Fibroblast of skin of left quadriceps (primary cell): ENCODE data around the gene CABP2.
"Not testable (repeated sequence)": the region's sequence is repeated elsewhere in the genome, so short reads cannot be mapped to it uniquely, and the experiment has no call there.

Experiments
- DNase-seq, 2 experiments: peaks; one replicate each; pipeline ENCODE4 v3.0.0-alpha.2; 2013; ENCODE audit warnings: low read depth in 2 of 2

The CABP2 gene

DNA sequence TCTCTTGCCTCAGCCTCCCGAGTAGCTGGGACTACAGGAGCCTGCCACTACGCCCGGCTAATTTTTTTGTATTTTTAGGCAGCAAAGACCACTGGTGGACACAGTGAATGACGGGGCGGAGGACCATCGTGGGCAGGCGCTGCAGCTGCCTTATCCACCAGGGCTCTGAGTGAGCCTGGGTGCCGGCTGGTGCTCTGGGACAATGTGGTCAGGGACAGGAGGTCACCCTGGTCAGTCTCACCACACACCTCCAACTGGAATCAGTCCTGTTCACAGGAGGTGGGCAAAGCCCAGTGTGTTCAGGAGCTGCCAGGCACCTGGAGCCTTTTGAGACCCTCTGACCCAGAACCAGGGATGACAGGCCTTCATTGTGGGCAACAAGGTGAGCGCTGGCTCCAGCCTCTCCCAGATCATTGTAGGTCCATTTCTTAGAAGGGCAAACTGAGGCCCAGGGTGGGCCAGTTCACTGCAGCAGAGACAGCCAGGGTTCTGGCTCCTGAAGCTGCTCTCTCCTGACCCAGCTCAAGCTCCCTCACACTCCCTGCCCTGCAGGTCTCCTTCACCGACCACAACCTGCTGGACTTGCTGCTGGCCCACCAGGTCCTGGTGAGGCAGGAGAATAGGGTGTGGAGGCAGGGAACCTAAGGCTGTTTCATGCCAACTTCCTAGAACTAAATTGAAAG, 15.7 kb upstream of the CABP2 start:
- no peak for DNase-seq

DNA sequence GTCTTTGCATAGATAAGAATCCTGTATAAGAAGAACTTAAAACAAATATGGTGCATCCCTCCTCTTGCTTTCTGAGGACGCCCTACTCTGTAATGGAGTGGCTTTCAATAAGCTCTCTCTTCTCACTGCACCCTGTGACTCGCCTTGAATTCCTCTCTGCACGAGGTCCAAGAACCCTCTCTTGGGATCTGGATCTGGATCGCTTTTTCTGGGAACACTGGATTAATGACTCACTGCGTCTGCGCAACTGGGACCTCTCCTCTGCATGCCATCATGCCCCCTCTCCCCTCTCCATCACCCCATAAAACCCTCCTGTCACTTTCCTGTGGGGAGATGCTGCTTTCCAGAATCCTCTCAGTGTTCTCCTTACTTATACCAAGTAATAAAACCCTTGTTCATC, 15.1 kb upstream of the CABP2 start:
- DNase-seq: no peak

DNA sequence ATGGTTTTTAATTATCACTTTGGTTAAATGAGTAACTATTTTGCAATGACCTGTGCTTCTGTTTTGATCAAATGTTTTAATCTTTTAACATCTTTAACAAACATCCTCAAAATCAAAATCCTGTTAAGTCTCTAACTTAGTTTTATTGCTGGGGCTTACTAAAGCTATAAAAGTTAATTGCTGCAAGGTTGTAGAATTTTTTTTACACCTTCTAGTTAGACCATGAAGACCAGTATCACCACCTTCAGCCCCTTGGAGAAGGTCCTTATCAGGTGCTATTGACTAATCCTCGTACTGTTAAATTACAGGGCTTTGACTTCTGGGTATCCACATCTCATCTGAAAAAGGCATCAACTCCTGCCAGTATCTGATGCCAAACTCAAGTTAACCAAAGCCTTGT, 12.3 kb upstream of the CABP2 start:
- no peak for DNase-seq

DNA sequence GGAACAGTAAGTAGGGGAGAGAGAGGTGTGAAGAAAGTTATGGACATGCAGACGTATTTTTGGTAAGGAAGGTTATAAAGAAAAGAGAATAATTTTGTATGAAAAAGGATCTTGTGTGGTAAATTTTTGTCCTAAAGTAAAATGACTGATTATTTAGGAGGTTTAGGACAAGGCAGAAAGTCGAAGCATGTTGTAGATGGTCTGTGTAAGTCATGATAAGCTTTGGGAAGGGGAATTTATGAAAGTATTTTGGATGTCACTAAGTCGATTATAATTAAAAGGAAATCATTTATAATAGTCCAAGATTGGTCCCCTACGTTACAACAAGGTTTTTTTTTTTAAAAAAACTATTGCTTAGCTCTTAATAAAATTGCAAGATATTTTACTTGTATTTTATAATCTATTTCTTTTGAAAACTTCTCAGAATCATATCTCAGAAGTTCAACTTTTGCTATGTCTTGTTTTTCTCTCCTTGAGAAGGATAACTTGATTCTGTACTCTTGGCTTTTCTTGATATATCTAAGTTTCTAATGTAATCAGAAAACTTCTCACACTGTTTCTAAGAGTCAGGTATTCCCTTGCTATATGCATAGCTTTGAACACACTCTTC, 10.9 kb upstream of the CABP2 start:
- no peak for DNase-seq

DNA sequence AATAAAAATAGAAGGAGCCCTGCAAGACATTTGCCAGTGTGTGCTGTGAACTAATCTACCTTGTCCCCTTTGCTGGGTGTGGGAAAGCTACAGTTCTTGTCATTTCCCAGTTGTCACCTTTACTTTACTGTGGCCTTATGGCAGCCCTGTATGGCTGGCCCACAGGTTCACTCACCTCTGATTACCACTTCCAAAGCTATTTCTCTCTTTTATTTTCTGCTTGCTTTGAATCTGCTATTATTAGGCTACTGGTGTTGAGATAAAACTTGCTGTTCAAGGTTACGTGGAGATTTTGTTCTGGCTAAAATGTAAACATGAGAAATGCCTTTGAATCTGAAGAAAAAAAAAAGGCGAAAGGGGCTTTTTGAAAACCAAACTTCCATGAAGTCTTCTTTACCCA, 9.6 kb upstream of the CABP2 start:
- no peak for DNase-seq

DNA sequence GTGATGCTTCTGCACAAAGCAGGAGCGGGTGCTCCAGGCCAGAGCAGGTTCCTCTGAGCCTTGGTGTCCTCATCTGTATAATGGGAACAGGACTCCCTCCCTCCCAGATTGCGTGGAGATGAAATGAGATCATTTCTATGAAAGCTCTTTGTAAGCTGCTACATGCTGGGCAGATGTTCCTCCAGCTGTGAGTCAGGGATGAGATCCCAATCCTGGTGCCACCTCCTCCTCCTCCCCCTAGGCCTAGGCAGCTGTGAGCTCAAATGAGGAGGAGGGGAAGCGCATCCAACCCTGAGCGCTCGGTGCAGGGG, 7.0 kb upstream of the CABP2 start:
- DNase-seq: no peak

DNA sequence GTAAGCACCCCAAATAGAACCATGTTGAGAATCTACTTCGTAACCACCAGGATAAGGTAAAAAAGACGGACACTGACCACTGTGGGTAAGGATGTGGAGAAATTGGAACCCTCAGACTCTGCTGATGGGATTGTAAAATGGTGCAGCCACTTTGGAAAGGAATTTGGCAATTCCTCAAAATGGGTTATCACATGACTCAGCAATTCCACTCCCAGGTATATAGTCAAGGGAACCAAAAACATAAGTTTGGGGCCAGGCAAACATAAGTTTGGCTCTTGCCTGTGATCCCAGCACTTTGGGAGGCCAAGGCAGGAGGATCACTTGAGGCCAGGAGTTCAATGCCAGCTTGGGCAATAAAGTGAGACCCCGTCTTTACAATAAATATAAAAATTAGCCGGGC, 5.1 kb upstream of the CABP2 start:
- no peak for DNase-seq

DNA sequence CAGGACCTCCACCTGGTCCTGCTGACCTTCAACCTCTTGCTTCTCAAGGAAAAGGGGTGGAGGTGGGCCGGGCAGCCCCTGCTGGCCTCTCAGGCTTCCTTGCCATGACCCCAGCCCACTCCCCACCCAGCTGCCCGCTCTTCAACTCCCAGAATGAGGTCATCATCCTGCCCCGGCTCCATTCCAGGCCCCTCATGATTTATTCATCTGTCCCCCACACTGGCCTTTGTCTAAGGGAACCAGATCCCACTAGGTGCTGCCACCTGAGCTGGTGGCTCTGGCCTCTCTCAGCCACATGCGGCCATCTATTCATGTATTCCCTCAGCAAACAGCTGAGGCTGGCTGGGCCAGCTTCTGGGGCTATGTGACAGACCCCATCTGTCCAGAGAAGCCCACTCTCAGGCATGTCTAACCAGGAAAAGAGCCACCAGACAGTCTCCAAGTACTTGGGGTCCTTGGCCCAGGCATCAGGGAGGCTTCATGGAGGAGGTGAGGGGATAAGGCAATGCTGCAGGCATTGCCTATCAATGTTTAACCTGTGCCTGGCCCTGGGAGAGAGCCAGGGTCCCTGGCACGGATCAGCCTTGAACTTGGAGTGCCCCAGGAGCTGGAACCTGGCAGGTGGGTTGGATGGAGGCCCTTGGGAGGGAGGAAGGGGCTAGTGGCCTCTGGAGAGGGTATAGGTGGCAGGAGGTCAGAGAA, 2.2 kb upstream of the CABP2 start:
- DNase-seq: no peak

DNA sequence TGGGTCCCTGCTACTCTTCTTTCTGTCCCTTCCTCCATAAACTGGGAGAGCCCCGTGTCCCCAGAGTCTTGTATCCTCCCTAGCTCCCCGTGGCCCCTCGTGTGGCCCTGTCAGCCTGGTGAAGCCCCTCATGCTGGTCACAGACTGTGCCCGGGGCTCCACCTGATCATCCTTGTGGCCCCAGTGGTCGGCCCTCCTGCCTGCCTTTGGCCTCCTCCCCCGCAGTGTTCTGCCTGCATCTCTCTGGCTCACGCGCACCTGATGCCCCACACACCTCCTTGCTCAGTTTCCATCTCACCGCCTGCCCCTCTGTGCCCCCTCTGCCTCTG, 1.2 kb upstream of the CABP2 start:
- DNase-seq: no peak

DNA sequence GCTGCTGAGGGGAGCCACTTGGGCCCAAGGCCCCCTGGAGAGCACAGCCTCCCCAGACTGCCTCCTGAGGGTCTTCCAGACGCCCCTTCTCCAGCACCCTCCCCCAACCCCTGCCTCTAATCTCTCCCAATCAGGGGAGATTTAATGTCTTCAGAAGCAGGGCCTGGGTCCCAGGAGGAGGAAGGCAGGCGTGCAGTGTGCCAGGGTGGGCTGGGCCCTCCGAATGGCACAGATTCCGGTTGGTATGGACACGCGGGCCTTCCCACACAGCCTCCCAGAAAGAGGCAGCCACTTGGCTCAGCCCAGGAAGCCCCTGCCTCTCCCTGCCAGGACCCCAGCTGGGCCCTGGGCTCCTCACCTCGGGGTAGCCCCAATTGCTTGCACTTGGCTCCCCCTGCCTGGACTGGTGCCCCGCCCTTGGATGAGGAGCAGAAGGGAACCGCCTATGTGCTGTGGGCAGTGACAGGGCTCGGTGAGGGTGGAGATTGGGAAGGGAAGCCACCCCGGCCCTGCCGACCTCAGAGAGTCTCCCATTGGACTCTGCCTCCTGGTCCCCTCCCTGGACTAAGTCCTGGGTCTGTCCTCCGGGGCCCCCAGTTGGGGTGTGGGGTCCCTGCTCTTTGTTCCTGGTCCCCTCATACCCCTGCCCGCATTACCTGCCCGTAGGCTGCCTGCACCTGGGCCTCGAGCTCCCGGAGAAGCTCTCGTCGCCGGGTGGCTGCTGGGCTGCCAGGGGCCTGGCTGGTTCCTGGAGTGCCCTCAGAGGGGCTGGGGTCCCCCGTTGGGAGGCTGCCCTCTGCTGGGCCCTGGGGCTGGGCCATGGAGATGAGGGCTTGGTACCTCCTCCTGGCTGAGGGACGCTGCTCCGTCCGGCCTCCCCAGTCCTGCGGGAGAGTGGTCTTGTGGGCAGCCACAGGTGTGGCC, 572 bp upstream of the CABP2 start:
- DNase-seq: no peak

DNA sequence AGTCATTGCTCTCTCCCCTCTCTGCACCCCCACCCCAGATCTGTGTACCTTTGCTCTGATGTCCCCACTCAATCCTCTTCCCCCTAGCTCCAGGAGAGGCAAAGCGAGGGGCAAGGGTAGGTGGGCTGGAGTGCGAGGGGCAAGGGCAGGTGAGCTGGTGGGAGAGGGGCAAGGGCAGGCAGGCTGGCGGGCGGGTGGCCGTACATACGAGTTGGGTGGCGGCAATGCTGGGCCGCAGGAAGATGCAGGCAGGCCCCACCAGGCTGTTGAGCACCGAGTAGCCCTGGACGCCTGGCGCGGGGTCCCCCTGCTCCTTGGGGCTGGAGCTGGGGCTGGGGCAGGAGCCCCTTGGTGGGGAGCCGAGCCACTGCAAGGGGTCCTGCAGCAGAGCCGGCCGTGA, 908 bp downstream of the CABP2 start:
- DNase-seq: no peak

DNA sequence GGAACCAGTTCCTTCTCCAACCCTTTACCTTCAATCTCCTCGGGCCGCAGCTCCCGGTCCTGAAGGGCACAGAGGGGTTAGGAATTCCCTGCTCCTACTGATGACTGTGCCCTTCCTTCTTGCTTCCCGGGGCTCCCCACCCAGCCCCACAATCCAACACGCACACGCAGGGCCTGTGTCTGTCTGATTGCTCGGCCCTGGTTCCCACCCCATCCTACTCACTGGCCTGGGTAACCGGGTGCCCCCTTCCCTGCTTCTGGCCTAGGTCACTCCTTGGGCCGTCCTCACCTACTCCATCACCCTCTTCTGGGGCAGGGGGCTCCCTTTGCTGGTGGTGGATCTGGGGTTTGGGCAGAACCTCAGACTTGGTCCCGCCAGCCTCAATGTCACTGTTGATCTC, 1.3 kb downstream of the CABP2 start:
- no peak for DNase-seq

DNA sequence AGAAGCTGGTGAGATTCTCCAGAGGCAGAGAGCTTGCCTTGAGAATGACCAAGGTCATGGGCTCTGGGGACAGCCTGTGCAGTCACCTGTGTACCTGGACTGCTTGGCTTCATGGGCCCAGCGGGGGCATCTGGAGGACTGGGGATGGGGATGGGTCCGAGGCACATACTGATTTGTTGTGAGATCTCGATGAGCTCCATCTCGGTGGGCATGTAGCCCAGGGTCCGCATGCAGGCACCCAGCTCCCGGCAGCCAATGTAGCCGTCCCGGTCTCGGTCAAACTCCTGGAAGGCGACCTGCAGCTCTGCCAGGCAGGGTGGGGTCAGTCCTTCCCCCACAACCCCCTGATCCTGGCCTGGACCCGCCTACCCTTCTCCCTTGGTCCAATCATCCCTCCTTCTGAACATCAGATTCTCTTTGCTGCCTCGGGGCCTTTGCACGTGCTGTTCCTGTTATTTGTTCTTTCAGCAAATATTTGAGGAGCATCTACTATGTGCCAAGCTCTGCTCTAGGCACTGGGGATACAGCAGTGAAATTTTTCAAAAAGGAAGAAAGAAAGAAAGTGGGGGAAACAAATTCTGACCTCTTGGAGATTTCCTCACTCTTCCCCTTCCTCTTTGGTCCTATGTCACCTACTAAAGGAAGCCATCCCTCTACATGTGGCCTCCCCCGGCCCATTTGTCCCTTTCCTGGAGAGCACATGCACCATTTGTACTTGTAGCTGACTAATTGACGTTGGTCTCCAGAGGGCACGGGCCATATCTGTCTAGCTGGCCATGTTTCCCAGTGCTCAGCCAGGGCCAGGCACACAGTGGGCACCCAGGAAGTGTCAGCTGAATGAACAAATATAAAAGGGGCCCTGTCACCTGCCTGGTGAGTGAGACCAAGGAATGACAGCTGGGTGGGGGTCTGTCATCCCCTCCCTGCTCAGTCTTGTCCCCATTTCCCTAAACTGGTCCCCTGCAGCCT, 2.1 kb downstream of the CABP2 start:
- DNase-seq: no peak

DNA sequence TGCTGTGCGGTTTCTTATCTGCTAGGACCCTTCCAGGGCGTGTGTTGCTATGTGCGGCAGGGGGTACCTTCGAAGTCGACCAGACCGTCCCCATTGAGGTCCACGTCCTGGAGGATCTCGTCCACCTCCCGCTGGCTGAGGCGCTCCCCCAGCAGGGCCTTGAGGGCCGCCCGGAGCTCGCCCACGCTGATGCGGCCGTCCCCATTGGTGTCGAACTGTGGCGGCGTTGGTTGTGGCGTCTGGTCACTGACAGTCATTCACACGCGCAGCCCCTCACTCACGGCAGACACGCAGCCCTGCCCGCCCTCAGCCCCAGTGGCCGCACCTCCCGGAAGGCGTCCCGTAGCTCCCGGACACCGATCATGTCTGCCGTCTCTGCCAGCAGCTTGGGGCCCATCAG, 3.5 kb downstream of the CABP2 start:
- no peak for DNase-seq

DNA sequence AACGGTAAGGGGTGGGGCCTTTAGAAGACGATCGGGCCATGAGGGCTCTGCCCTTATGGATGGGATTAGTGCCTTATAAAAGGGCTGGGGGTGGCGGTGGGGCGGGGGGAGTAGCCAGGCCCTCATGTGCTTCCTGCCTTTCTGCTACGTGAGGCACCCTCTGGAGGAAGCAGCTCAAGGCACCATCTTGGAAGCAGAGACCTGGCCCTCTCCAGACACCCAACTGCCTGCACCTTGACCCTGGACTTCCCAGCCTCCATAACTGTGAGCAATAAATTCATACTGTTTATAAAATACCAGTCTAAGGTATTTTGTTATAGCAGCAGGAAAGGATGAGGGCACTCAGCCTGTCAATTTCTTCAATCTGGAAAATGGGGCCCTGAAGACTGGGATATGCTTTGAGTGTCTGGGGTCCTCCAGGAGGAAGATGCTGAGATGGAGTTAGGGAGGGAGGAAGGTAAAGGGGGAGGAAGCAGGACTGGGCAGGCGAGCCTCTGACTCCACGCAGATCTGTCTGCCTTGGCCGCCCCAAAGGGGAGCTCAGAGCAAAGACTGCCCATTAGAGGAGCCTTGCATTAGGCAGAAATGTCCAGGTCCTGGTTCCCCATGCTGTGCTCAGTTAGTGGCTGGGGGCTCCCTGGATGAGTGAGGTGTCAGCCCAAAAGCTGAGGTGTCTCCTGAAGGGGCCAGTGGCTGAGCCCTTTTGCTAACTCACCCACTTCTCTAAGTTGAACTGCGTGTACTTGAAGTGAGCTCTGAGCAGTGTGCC, 5.3 kb downstream of the CABP2 start:
- DNase-seq: no peak

DNA sequence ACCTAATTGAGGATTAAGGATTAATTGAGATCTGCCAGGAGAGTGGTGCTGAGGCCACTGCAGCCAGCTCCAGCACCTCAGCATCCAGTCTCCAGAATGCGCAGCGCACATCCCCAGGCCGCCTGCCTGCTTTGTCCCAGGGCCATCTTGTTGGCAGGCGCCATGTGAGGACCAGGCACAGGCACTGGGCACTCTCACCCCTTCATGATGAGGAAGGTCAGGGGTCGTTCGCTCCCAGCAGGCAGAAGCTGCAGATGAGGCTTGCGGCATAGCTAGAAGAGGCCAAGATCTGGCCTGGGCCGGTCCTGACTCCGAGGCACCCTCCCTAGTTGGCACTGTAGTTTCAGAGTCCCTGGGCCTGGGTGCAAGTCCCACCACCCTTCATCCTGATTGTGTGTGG, 6.4 kb downstream of the CABP2 start:
- no peak for DNase-seq

DNA sequence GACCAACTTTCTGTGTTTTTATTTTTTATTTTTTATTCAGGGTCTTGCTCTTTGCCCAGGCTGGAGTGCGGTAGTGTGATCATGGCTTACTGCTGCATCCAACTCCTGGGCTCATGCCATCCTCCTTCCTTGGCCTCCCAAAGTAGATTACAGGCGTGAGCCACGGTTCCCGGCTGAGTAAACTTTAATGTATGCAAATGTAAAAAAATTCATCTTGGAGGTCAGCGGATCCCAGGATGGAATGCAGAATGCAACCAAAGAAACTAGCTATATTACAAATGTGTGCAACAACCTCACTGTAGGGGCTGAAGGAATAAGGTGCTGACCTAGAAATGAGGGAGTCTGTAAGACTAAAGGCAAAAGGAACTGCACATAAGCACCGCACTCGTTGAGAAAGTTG, 9.1 kb downstream of the CABP2 start:
- DNase-seq: no peak

DNA sequence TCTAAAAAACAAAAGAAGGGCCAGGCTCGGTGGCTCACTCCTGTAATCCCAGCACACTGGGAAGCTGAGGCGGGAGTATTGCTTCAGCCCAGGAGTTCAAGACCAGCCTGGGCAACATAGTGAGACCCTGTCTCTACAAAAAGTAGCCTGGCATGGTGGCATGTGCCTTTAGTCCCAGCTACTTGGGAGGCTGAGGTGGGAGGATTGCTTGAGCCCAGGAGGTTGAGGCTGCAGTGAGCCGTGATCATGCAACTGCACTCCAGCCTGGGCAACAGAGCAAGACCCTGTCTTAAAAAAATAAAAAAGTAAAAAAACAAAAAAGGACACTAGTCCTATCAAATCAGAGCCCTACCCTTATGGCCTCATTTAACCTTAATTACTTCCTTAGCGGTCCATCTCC, 11.7 kb downstream of the CABP2 start:
- not testable (repeated sequence) for DNase-seq

DNA sequence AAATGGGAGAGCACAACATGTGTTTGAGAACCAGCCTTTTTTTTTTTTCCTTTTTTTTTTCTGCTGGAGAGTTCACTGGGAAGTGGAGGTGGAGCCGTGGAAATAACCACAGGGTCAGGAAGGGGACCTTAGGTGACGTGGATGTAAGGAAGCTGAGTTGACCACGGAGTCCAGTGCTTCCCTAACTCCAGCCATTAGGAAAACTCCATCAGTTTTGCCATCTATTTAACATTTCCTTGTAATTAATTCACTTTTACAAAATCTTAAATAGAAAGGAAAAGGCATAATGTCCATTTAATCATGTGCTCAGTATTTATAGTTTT, 13.3 kb downstream of the CABP2 start:
- no peak for DNase-seq

DNA sequence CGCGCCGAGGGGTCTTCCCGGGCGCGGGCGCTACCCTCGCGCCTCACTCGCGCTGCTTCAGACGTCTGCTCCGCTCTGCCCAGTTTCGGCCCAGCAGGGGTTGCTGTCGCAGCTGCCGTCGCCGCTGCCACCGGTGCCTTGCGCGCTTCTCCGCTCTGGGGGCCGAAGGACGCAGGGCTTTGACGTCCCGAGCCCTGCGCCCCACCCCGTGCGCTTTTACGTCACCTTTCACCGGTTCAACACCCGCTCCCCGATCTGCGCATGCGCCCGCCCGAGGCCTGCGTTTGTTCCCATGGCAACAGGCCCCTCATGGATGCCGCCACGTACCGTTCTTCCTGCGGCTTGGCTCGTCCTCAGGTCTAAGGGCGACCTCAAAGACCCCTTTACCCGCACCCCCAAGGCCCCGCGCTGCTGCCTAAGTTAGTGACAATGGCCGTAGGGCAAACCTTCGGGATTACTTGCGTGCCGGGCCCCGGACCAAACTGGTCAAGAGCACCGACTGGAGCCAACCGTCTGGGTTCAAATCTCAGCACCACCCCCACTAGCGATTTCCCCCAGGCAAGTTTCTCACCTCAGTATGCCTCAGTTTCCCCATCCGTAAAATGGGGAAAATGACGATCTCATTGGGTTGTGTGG, 14.6 kb downstream of the CABP2 start:
- DNase-seq: peak; percentile 92 to 93
